ENCODE results near the gene NDUFAF5. TPM values are rescaled to one million over a fixed set of nuclear protein-coding genes. Genes with fewer than 3 reads are reported as not detected.

The NDUFAF5 gene, protein sequence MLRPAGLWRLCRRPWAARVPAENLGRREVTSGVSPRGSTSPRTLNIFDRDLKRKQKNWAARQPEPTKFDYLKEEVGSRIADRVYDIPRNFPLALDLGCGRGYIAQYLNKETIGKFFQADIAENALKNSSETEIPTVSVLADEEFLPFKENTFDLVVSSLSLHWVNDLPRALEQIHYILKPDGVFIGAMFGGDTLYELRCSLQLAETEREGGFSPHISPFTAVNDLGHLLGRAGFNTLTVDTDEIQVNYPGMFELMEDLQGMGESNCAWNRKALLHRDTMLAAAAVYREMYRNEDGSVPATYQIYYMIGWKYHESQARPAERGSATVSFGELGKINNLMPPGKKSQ
- 92.6 and 103 TPM in 2 replicates for polyA plus RNA-seq

DNA sequence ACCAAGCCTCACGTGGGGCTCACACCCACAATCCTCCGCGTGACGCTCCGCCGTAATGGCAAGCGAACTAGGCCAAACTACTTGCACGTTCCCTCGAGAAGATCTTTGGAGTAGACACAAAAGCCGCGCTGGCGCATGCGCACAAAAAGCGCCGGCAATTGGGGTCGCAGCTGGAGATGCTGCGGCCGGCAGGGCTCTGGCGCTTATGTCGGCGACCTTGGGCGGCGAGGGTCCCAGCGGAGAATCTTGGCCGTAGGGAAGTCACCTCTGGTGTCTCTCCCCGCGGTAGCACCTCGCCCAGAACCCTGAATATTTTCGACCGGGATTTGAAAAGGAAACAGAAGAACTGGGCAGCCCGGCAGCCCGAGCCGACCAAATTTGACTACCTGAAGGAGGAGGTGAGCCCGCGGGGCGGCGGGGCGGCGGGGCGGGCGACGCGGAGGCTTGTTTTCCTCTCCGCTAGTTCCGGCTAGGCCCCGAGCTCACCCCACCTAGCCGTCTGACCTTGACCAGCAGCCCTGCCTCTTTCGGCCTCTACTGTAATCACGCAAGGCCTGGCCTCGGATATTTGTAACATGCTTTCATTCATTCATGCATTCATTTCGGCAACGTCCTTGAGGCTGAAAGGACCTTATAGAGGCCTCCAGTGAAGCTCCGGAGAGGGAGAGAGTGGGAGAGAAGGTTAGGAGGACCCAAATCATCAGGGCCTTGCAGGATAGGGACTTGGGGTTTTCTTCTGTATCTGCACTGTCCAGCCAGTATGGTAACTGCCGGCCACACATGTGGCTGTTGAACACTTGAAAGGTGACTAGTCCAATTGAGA lies at the start of gene NDUFAF5, which contains the start of gene ESF1:
Gene NDUFAF5, plus strand, starts transcription at position 136 of the 823 bp plus-strand sequence. Its CDS starts 41 bp downstream, at position 177.
Gene ESF1, minus strand, starts transcription at position 27 of the 823 bp plus-strand sequence. CDS start 1,779 bp downstream, outside the sequence.

Other genes starting within 250 kb of the NDUFAF5 start
- 22.6 and 24.4 TPM in 2 replicates for gene TASP1, start 146.1 kb upstream of the NDUFAF5 start, polyA plus RNA-seq
- gene ESF1, start 109 bp upstream of the NDUFAF5 start, polyA plus RNA-seq = 38.7 and 44.8 TPM in 2 replicates
- 2.1 and 5.0 TPM in 2 replicates for gene SEL1L2, start 205.6 kb downstream of the NDUFAF5 start, polyA plus RNA-seq
- 36.7 and 37.2 TPM in 2 replicates for gene MACROD2, start 210.5 kb downstream of the NDUFAF5 start, polyA plus RNA-seq